Fibroblast of lung (primary cell): Measurements from ENCODE around the gene CSRNP3.

ENCODE experiments used
- EZH2 ChIP-seq: IDR thresholded peaks from 2 replicates; pipeline ENCODE4 v1.5.1; 2012; ENCODE audit warnings: low read length, control low read depth, mild to moderate bottlenecking; ENCODE audit errors: missing control alignments
- TF ChIP-seq, protein P1 (sequence below), 2 donors: IDR thresholded peaks in 1 of 2; conservative IDR thresholded peaks in 1 of 2; 1 replicate in 1 of 2; 2 replicates in 1 of 2; pipeline ENCODE4 v1.5.1; 2011 to 2012; ENCODE audit warnings: low read length in 2 of 2, control low read depth in 1 of 2, inconsistent platforms in 1 of 2, low read depth in 1 of 2, mild to moderate bottlenecking in 1 of 2

DNA sequence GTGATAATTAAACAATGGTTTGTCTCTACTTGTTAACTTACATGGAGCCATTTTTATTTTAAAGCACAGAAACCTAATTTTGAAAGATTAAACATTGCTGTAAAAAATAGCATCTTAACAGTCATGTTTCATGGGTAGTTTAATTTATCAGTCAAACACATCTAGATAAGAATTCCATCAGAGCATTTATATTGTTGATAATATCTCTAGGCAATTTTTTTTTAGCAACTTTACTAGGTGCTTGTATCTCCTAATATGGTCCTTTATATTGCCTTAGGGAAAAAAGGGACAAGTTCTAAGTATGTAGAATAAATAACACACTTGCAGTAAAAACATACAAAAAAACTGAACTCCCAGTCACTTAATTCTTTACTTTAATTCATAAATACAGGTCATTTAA, 863 bp downstream of the CSRNP3 start:
- TF ChIP-seq, protein P1, sequence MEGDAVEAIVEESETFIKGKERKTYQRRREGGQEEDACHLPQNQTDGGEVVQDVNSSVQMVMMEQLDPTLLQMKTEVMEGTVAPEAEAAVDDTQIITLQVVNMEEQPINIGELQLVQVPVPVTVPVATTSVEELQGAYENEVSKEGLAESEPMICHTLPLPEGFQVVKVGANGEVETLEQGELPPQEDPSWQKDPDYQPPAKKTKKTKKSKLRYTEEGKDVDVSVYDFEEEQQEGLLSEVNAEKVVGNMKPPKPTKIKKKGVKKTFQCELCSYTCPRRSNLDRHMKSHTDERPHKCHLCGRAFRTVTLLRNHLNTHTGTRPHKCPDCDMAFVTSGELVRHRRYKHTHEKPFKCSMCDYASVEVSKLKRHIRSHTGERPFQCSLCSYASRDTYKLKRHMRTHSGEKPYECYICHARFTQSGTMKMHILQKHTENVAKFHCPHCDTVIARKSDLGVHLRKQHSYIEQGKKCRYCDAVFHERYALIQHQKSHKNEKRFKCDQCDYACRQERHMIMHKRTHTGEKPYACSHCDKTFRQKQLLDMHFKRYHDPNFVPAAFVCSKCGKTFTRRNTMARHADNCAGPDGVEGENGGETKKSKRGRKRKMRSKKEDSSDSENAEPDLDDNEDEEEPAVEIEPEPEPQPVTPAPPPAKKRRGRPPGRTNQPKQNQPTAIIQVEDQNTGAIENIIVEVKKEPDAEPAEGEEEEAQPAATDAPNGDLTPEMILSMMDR (conservative IDR thresholded peaks at IDR 0.05 in 1 of 2, IDR thresholded peaks at IDR 0.05 in 1 of 2; ENCODE audit: low read depth in 1 of 2, low read length in 2 of 2), result no peak
- no peak for TF ChIP-seq EZH2
